ENCODE data around the gene ADD3. TPM values are rescaled to one million over a fixed set of nuclear protein-coding genes. Genes with fewer than 3 reads are reported as not detected.
A peak's percentile ranks its signal among the peaks of the same experiment; 100 is the strongest.

Gene ADD3
- total RNA-seq, 1 experiment from 2014 or later: 59.9 TPM

DNA sequence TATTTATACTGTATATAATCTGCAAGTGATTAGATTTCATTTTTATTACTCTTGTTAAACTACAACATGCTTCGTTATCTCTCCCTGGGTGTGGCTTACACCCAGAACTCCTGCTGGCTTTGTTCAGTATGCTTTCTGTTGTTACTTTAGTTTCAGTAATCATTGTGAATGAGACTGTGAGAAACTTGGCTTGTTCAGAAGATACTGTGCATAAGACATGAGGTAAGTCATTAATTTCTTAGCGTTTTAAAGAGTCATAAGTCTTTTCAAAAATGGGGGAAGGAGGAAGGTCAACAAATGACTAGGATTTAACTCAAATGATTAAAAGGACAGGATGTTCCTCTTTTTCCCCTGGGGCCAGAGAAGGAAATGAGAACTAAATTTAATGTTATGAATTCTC, 11.6 kb upstream of the ADD3 start:
- H3K23me2 ChIP-seq (ENCODE audit: insufficient read length, low read depth, low read length, poor library complexity, severe bottlenecking): no peaks in the 10 kb centered on the region
- H3K79me1 ChIP-seq (ENCODE audit: insufficient read depth, low read depth, low read length, poor library complexity, severe bottlenecking): no peaks in the 10 kb centered on the region
- no peak overlapping the region for H4K91ac ChIP-seq (ENCODE audit: insufficient read length, low read depth, low read length)
- TF ChIP-seq, protein P1, sequence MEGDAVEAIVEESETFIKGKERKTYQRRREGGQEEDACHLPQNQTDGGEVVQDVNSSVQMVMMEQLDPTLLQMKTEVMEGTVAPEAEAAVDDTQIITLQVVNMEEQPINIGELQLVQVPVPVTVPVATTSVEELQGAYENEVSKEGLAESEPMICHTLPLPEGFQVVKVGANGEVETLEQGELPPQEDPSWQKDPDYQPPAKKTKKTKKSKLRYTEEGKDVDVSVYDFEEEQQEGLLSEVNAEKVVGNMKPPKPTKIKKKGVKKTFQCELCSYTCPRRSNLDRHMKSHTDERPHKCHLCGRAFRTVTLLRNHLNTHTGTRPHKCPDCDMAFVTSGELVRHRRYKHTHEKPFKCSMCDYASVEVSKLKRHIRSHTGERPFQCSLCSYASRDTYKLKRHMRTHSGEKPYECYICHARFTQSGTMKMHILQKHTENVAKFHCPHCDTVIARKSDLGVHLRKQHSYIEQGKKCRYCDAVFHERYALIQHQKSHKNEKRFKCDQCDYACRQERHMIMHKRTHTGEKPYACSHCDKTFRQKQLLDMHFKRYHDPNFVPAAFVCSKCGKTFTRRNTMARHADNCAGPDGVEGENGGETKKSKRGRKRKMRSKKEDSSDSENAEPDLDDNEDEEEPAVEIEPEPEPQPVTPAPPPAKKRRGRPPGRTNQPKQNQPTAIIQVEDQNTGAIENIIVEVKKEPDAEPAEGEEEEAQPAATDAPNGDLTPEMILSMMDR (conservative IDR thresholded peaks at IDR 0.05): no peak
- H3T11ph ChIP-seq (ENCODE audit: low read length): no peak overlapping the region
- no peak overlapping the region for H2BK5ac ChIP-seq (ENCODE audit: insufficient read length, low read length)
- Mint-ChIP-seq H3K27ac (peak overlapping the region in 1 of 3 experiments; percentile 20; a peak in 1 of 7 replicates), H3K4me1 (peaks cover 20 to 21% of the 10 kb centered on the region in 2 experiments), H3K27me3 (ENCODE audit: low read depth) (no peaks in the 10 kb centered on the region; the same call in 1 of the 2 replicates), H3K4me3 (no peak overlapping the region), H3K9me3 (no peaks in the 10 kb centered on the region), H3K36me3 (ENCODE audit: insufficient read depth in 1 of 3, low read depth in 3 of 3) (no peaks in the 10 kb centered on the region)
- H3K79me2 ChIP-seq (ENCODE audit: insufficient read depth, low read length): no peaks in the 10 kb centered on the region
- H2BK15ac ChIP-seq (ENCODE audit: low read depth, low read length): no peak overlapping the region
- WGBS (ENCODE audit: extremely low coverage, insufficient read length, low lambda C conversion rate): no CpG with 5 or more reads among the region's 2 CpGs
- no peak for DNase-seq
- no peak overlapping the region for H4K8ac ChIP-seq (replicated peaks; ENCODE audit: insufficient read length, low read depth, low read length)
- no peak overlapping the region for H4K5ac ChIP-seq (ENCODE audit: insufficient read length, low read depth, low read length)
- H3K56ac ChIP-seq (ENCODE audit: insufficient read length, low read depth, low read length): no peak overlapping the region
- no peak overlapping the region for H3K23ac ChIP-seq (ENCODE audit: insufficient read length, low read depth, low read length)
- H2BK120ac ChIP-seq (ENCODE audit: low read depth, low read length, poor library complexity, severe bottlenecking): no peak overlapping the region
- H3K18ac ChIP-seq (ENCODE audit: insufficient read length, low read depth, low read length): no peak overlapping the region
- no peaks in the 10 kb centered on the region for H4K20me1 ChIP-seq (ENCODE audit: control insufficient read depth, insufficient read depth, insufficient read length)
- no peak overlapping the region for H3K4ac ChIP-seq (ENCODE audit: low read depth, low read length)
- H2AK5ac ChIP-seq (ENCODE audit: insufficient read length, low read length): no peak overlapping the region
- no peak overlapping the region for H2BK12ac ChIP-seq (ENCODE audit: insufficient read length, low read depth, low read length)
- no peaks in the 10 kb centered on the region for H3K27me3 ChIP-seq (ENCODE audit: insufficient read depth, low read length)
- H2AFZ ChIP-seq (ENCODE audit: low read length): no peak overlapping the region
- H3K27ac ChIP-seq (ENCODE audit: insufficient read length, low read depth, low read length): no peak overlapping the region
- H3K4me1 ChIP-seq (ENCODE audit: insufficient read depth, low read length): no peaks in the 10 kb centered on the region; the same call in 1 of the 2 replicates
- H3K4me2 ChIP-seq (ENCODE audit: insufficient read depth, insufficient read length, low read length): no peak overlapping the region
- H3K9ac ChIP-seq (ENCODE audit: extremely low read depth, insufficient read length, low read length): no peak overlapping the region
- H3K9me3 ChIP-seq (ENCODE audit: control insufficient read depth, low read depth, low read length): no peaks in the 10 kb centered on the region
- no peak overlapping the region for H2BK20ac ChIP-seq (ENCODE audit: low read depth, low read length, poor library complexity, severe bottlenecking)
- no peak overlapping the region for H3K14ac ChIP-seq (ENCODE audit: insufficient read depth, low read length)

All from H9 (cell line).